Stomach smooth muscle (tissue), 2 donors: ENCODE measurements around the gene DLG2.

ENCODE experiments used
- H3K27ac ChIP-seq: one replicate; pipeline ENCODE4 v1.7.0; 2013; ENCODE audit warnings: mild to moderate bottlenecking, low read length, inconsistent platforms
- H3K27me3 ChIP-seq, 2 donors: one replicate each; pipeline ENCODE4 v1.7.0; 2013; ENCODE audit warnings: low read length in 2 of 2; ENCODE audit not compliant: insufficient read depth in 2 of 2, control insufficient read depth in 1 of 2
- H3K36me3 ChIP-seq, 2 donors: one replicate each; pipeline ENCODE4 v1.7.0; 2013; ENCODE audit warnings: low read length in 2 of 2; ENCODE audit not compliant: control insufficient read depth in 2 of 2, insufficient read depth in 2 of 2
- H3K4me1 ChIP-seq: one replicate; pipeline ENCODE4 v1.7.0; 2013; ENCODE audit warnings: low read length; ENCODE audit not compliant: control insufficient read depth, insufficient read depth
- H3K4me3 ChIP-seq, 2 donors: one replicate each; pipeline ENCODE4 v1.7.0; 2013; ENCODE audit warnings: low read length in 2 of 2
- H3K9ac ChIP-seq, 2 donors: one replicate each; pipeline ENCODE4 v1.7.0; 2013; ENCODE audit warnings: low read length in 2 of 2, mild to moderate bottlenecking in 1 of 2
- H3K9me3 ChIP-seq, 2 donors: one replicate each; pipeline ENCODE4 v1.7.0; 2013; ENCODE audit warnings: low read length in 2 of 2; ENCODE audit not compliant: control insufficient read depth in 2 of 2
- donor health status: healthy.
- donor health status: Pancreatic carcinoma.

Gene DLG2

GRCh38 chr11:83998921-83999320, 1628.2 kb downstream of the DLG2 start:
- Histone ChIP-seq H3K36me3 (no peaks in the 10 kb centered on the region), H3K27me3 (no peaks in the 10 kb centered on the region), H3K9ac (no peak overlapping the region), H3K4me1 (no peaks in the 10 kb centered on the region), H3K27ac (no peak overlapping the region), H3K9me3 (peaks cover 2 to 16% of the 10 kb centered on the region in 2 donors), H3K4me3 (no peak overlapping the region)

DNA sequence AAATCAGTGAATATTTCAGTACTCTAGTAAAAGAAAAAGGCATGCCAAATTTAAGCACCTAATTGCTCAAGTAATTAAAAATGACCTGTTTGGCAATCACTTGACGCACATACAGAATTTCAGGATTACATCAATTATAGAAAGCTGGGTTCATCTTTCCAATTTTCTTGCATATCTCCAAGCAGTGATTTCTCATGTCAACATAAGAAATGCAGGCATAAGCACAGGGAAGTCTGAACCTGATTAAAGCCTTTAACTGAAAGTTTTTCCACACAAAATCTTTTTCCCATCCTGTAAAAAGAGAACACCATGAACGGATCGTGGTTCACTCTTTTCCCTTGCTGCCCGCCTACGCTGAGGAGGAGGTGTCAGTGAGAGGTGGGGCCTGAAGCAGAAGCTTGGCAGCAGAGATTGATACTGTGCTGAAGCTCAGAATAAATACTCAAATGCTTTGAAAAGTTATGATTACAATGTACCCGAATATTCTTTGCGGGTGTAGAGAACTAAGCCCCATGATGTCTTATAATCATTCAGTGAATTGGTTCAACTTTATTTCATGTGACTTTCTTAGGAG, 1636.9 kb downstream of the DLG2 start:
- Histone ChIP-seq H3K4me3 (no peak overlapping the region), H3K9ac (no peak overlapping the region), H3K27ac (no peak overlapping the region), H3K36me3 (no peaks in the 10 kb centered on the region), H3K27me3 (no peaks in the 10 kb centered on the region), H3K4me1 (no peaks in the 10 kb centered on the region), H3K9me3 (no peaks in the 10 kb centered on the region)

- H3K27ac ChIP-seq, result no peak overlapping the region
- no peak overlapping the region for H3K9ac ChIP-seq
- H3K9me3 ChIP-seq, result no peaks in the 10 kb centered on the region
- H3K27me3 ChIP-seq, result no peaks in the 10 kb centered on the region
- no peaks in the 10 kb centered on the region for H3K36me3 ChIP-seq
- no peak overlapping the region for H3K4me3 ChIP-seq
- no peaks in the 10 kb centered on the region for H3K4me1 ChIP-seq
Observed at GRCh38 chr11:83982825-83983224, 1644.3 kb downstream of the DLG2 start.

DNA sequence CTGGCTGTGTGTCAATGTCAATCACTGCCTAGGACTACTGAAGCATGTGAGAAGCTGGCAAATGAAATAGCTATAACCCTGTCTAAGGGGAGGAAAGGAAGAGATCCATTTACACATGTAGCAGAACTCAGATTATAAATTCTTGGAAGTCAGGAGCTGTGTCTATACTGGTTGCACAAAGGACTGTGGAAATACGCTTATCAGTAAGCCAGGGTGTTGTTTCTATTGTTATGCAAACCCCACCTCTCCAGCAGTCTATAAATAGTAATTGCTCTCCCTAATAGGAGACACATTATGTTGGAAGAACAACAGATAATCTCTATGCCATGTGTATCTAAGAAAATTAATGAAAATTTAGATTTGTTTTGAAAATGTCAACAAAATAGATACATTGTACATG, 1647.6 kb downstream of the DLG2 start:
- H3K4me3 ChIP-seq, result no peak overlapping the region
- H3K4me1 ChIP-seq, result no peaks in the 10 kb centered on the region
- no peak overlapping the region for H3K27ac ChIP-seq

GRCh38 chr11:83978942-83979341, 1648.2 kb downstream of the DLG2 start:
- Histone ChIP-seq H3K9me3 (no peaks in the 10 kb centered on the region), H3K27ac (no peak overlapping the region), H3K4me3 (no peak overlapping the region), H3K4me1 (no peaks in the 10 kb centered on the region), H3K27me3 (no peaks in the 10 kb centered on the region), H3K9ac (no peak overlapping the region), H3K36me3 (no peaks in the 10 kb centered on the region)

More for the DNA sequence above, 1647.6 kb downstream of the DLG2 start:
- no peak overlapping the region for H3K9ac ChIP-seq
- no peaks in the 10 kb centered on the region for H3K27me3 ChIP-seq
- H3K9me3 ChIP-seq, result no peaks in the 10 kb centered on the region
- H3K36me3 ChIP-seq, result no peaks in the 10 kb centered on the region

DNA sequence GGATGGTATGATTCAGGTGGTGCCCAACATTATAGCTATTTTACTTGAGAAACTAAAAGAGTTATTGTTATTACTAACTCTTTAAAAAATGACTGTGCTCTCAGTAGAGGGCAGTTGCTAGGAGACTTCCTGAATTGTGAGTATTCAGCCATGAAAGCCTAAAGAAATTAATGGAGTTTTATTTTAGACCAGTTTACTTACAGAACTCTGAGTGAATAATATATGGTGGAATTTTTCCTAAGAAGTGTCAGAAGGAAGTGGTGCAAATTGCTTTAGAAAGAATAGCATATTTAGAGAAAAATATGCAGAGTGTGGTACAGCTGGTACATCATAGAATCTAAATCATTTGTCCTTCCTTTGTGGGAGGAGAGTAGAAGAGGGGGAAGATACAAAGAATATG, 1651.1 kb downstream of the DLG2 start:
- Histone ChIP-seq H3K36me3 (no peaks in the 10 kb centered on the region), H3K27ac (no peak overlapping the region), H3K27me3 (no peaks in the 10 kb centered on the region), H3K9me3 (no peaks in the 10 kb centered on the region), H3K9ac (no peak overlapping the region), H3K4me1 (no peaks in the 10 kb centered on the region), H3K4me3 (no peak overlapping the region)

DNA sequence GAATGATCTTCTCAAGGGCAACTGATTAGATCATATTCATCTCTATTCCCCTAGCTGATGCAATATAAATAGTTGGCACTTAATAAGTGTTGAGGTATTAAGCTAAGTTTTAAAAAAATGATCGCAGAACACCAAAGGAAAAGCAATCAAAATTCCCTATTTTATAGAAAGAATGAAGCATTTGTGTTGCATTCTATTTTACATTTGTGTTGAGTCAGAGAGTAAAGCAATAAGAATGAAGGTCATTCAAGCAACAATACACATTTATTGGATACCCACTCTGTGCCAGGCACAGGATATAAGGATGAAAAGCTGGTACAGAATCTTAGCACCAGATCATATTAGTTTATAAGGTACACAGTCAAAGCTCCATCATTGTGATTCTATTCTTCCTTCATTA, 1654.6 kb downstream of the DLG2 start:
- no peak overlapping the region for H3K4me3 ChIP-seq
- no peak overlapping the region for H3K9ac ChIP-seq
- no peaks in the 10 kb centered on the region for H3K27me3 ChIP-seq
- H3K36me3 ChIP-seq, result no peaks in the 10 kb centered on the region
- no peak overlapping the region for H3K27ac ChIP-seq
- no peaks in the 10 kb centered on the region for H3K4me1 ChIP-seq
- no peaks in the 10 kb centered on the region for H3K9me3 ChIP-seq

GRCh38 chr11:83971063-83971462, 1656.1 kb downstream of the DLG2 start:
- Histone ChIP-seq H3K9me3 (no peaks in the 10 kb centered on the region), H3K27ac (no peak overlapping the region)

DNA sequence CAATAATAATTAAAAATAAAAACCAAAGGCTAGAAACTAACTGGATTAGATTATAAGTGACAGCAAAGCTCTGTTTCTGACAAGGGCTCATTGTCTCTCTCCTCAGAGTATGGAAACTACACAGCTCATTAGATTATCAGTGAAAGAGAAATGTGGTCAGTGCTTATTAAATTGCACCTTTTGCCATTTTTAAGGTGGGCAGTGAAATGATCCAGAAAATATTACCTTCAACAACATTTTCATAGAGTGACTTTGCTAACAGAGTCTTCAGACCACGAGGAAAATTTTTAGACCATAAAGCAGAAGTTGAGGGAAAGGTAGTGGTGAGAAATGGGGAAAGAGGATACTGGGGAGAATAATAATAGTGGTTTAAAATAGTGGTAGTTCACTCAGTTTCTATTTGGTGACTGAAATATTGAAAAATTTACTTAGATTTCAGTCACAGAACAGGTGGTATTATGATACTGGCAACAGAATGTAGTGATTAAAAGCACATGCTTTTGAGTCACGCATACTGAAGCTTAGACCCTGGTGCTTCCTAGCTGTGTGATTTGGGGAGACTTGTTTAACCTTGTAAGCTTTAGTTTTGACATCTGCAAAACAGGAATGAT, 1657.0 kb downstream of the DLG2 start:
- no peaks in the 10 kb centered on the region for H3K27me3 ChIP-seq
- H3K9ac ChIP-seq, result no peak overlapping the region
- H3K27ac ChIP-seq, result no peak overlapping the region
- no peaks in the 10 kb centered on the region for H3K4me1 ChIP-seq
- H3K36me3 ChIP-seq, result no peaks in the 10 kb centered on the region
- H3K4me3 ChIP-seq, result no peak overlapping the region
- no peaks in the 10 kb centered on the region for H3K9me3 ChIP-seq

More at GRCh38 chr11:83971063-83971462, 1656.1 kb downstream of the DLG2 start:
- Histone ChIP-seq H3K4me1 (no peaks in the 10 kb centered on the region), H3K4me3 (no peak overlapping the region), H3K27me3 (no peaks in the 10 kb centered on the region), H3K36me3 (no peaks in the 10 kb centered on the region), H3K9ac (no peak overlapping the region)

- Histone ChIP-seq H3K4me1 (no peaks in the 10 kb centered on the region), H3K27me3 (no peaks in the 10 kb centered on the region), H3K27ac (no peak overlapping the region), H3K9me3 (no peaks in the 10 kb centered on the region), H3K9ac (no peak overlapping the region), H3K4me3 (no peak overlapping the region), H3K36me3 (no peaks in the 10 kb centered on the region)
Observed at GRCh38 chr11:83957038-83957900, 1669.9 kb downstream of the DLG2 start.
